ENCODE results near the gene MS4A4E. TPM values are rescaled to one million over a fixed set of nuclear protein-coding genes. Genes with fewer than 3 reads are reported as not detected.

MS4A4E gene
- total and polyA plus RNA-seq, 12 donors = 0.94 to 7.2 (median 2.8) TPM; not detected in 2

DNA sequence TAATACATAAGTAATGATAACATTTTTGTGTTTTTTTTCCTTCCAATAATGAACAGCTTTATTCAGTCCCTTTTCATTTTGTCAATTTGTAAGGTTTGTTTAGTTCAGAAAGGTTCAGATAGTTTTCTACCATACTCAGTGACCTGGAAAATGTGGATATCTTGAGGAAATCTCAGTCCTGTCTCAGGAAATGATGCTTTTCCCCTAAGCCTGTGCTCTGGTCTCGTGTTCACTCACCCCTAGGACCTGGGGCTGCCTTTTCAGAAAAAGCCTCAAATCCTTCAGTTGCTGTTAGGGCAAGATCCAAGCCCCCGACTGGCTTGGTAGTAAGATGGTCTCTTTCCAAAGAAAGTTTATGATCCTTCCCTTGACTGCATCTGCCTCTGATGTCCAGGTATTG, 81.8 kb downstream of the MS4A4E start:
- H3K27ac ChIP-seq = no peak overlapping the region
- H3K9me3 ChIP-seq (replicated peaks in 1 of 3) = no peaks in the 10 kb centered on the region
- WGBS, 4 donors = 62 to 78% (median 68%) methylated on average over 2 of the region's 2 CpGs
- no peaks in the 10 kb centered on the region for H3K27me3 ChIP-seq
- no peak overlapping the region for H3K4me3 ChIP-seq
- TF ChIP-seq POLR2A (IDR thresholded peaks at IDR 0.05) = no peak
- TF ChIP-seq, protein P1, sequence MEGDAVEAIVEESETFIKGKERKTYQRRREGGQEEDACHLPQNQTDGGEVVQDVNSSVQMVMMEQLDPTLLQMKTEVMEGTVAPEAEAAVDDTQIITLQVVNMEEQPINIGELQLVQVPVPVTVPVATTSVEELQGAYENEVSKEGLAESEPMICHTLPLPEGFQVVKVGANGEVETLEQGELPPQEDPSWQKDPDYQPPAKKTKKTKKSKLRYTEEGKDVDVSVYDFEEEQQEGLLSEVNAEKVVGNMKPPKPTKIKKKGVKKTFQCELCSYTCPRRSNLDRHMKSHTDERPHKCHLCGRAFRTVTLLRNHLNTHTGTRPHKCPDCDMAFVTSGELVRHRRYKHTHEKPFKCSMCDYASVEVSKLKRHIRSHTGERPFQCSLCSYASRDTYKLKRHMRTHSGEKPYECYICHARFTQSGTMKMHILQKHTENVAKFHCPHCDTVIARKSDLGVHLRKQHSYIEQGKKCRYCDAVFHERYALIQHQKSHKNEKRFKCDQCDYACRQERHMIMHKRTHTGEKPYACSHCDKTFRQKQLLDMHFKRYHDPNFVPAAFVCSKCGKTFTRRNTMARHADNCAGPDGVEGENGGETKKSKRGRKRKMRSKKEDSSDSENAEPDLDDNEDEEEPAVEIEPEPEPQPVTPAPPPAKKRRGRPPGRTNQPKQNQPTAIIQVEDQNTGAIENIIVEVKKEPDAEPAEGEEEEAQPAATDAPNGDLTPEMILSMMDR (IDR thresholded peaks at IDR 0.05) = no peak
- no peaks in the 10 kb centered on the region for H3K4me1 ChIP-seq (replicated peaks in 1 of 2)
- DNase-seq = no peak
- intact Hi-C loops (cut with DNase I) = no loop called here
- H3K36me3 ChIP-seq (replicated peaks in 1 of 2) = no peaks in the 10 kb centered on the region

DNA sequence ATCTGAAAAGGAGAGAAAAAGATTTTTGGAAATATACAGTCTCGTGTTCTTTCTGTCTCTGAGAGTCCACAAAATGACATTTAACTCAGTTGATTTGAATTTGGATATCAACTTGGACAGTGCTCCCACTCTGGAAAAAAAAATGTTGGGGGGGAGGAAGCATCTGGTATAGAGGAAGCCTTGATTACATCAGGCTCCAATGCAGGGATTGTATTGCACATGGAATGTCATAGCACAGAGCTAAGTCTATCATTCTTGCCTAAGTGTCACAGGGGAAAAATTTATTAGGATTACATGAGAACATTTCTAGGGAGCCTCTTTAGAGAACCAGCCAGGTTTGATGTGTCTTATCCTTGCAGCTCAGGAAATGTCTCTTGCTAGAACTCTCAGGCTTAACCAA, 83.1 kb downstream of the MS4A4E start:
- Histone ChIP-seq H3K4me1 (replicated peaks in 1 of 2) (no peaks in the 10 kb centered on the region), H3K36me3 (replicated peaks in 1 of 2) (no peaks in the 10 kb centered on the region), H3K4me3 (no peak overlapping the region), H3K9me3 (replicated peaks in 1 of 3) (no peaks in the 10 kb centered on the region), H3K27me3 (no peaks in the 10 kb centered on the region), H3K27ac (no peak overlapping the region)
- intact Hi-C loops (cut with DNase I) = no loop called here
- no peak for DNase-seq
- TF ChIP-seq, protein P1 (IDR thresholded peaks at IDR 0.05) = no peak
- TF ChIP-seq POLR2A (IDR thresholded peaks at IDR 0.05) = no peak
- WGBS, 4 donors = 43 to 58% (median 47%) methylated on average over 1 of the region's 1 CpG

DNA sequence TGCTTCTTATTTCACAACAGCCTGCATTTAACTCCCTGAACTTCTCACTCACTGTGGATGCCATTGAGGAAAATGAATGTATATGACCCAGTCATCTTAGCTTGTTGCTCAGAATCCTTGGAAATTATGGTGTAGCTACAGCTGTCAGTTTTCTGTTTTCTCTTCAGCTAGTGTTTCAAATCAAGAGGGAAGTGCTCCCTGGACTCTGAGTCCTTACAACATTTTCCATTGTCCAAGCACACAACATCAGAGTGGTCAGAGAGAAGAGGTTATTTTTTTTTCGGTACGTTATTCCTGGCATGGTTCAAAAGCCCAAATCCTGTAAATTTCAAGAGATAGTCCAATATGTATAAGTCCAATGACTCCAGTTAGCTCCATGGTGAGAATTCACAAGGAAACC, 83.7 kb downstream of the MS4A4E start:
- no peak for DNase-seq
- intact Hi-C loops (cut with DNase I) = no loop called here
- no peaks in the 10 kb centered on the region for H3K36me3 ChIP-seq (replicated peaks in 1 of 2)
- no peak overlapping the region for H3K27ac ChIP-seq
- WGBS, 4 donors = 13 to 47% (median 42%) methylated on average over 2 of the region's 2 CpGs
- TF ChIP-seq, protein P1 (IDR thresholded peaks at IDR 0.05) = no peak
- TF ChIP-seq POLR2A (IDR thresholded peaks at IDR 0.05) = no peak
- no peaks in the 10 kb centered on the region for H3K9me3 ChIP-seq (replicated peaks in 1 of 3)
- no peaks in the 10 kb centered on the region for H3K27me3 ChIP-seq
- no peak overlapping the region for H3K4me3 ChIP-seq
- H3K4me1 ChIP-seq (replicated peaks in 1 of 2) = no peaks in the 10 kb centered on the region

DNA sequence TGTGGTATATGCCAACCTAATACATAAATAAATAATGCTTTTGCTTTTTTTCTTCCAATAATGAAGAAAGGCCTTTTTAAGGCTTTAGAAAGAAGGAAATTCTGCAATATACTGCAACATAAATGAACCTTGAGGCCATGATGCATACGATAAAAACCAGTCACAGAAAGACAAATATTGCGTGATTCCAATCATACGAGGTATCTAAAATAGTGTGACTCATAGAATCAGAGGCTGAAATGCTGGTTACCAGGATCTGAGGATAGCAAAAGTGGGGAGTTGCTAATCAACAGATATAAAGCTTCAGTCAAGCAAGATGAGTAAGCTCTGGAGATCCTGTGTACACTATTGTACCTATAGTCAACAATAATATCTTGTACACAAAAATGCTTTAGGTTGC, 84.3 kb downstream of the MS4A4E start:
- Histone ChIP-seq H3K9me3 (replicated peaks in 1 of 3) (no peaks in the 10 kb centered on the region), H3K36me3 (replicated peaks in 1 of 2) (no peaks in the 10 kb centered on the region), H3K27ac (no peak overlapping the region), H3K4me3 (no peak overlapping the region), H3K4me1 (replicated peaks in 1 of 2) (no peaks in the 10 kb centered on the region), H3K27me3 (no peaks in the 10 kb centered on the region)
- 50 to 77% (median 64%) methylated on average over 3 of the region's 3 CpGs for WGBS, 4 donors
- intact Hi-C loops (cut with DNase I) = no loop called here
- no peak for DNase-seq
- TF ChIP-seq POLR2A (IDR thresholded peaks at IDR 0.05) = no peak
- TF ChIP-seq, protein P1 (IDR thresholded peaks at IDR 0.05) = no peak

All from adrenal gland (tissue), 12 donors.